Endometrial microvascular endothelial cells (primary cell): ENCODE data around the gene APOBEC2. TPM values are rescaled to one million over a fixed set of nuclear protein-coding genes. Genes with fewer than 3 reads are reported as not detected.

ENCODE experiments used
- in situ Hi-C: cut with HindIII; loops from 2 replicates; pipeline ENCODE4 v1.10.0; 2017; ENCODE audit warnings: low sequenced_read_pairs, low pct_unique_long_range_greater_than_20kb; ENCODE audit errors: inconsistent ontology term
- total RNA-seq: library from RNA; depleted of rRNA; stranded (reverse); fragments of >200 nt; gene quantifications from one replicate; pipeline ENCODE4 v1.2.3, GENCODE V29; 2015; ENCODE audit errors: inconsistent ontology term

APOBEC2 gene
- total RNA-seq, 1 donor from 2014 or later, result not detected

GRCh38 chr6:41036186-41036585 lies 16.8 kb upstream of the APOBEC2 start:
- in situ Hi-C loops, result no loop called here

GRCh38 chr6:41036601-41037000 lies 16.4 kb upstream of the APOBEC2 start:
- in situ Hi-C loops, result no loop called here

GRCh38 chr6:41037107-41037900 lies 15.7 kb upstream of the APOBEC2 start:
- in situ Hi-C loops, result no loop called here

GRCh38 chr6:41038205-41038604 lies 14.8 kb upstream of the APOBEC2 start:
- in situ Hi-C loops, result no loop called here

- in situ Hi-C loops, result no loop called here
Measured at GRCh38 chr6:41039060-41039998, 13.7 kb upstream of the APOBEC2 start, which contains the start of gene UNC5CL. TSS of gene UNC5CL (minus strand) at chr6:41039221. CDS start at chr6:41035074, 4,147 bp downstream.

- in situ Hi-C loops, result no loop called here
Measured at GRCh38 chr6:41040101-41040939, 12.7 kb upstream of the APOBEC2 start.

GRCh38 chr6:41040940-41041536 lies 12.0 kb upstream of the APOBEC2 start:
- in situ Hi-C loops, result no loop called here

- in situ Hi-C loops, result no loop called here
Measured at GRCh38 chr6:41042226-41043055, 10.6 kb upstream of the APOBEC2 start, which contains the start of gene TSPO2. TSS of gene TSPO2 (plus strand) at chr6:41042467. CDS start at chr6:41042986, 519 bp downstream.

- in situ Hi-C loops, result no loop called here
Measured at GRCh38 chr6:41043151-41043550, 9.9 kb upstream of the APOBEC2 start.

GRCh38 chr6:41045664-41046063 lies 7.3 kb upstream of the APOBEC2 start:
- in situ Hi-C loops, result no loop called here

GRCh38 chr6:41046084-41046483 lies 6.9 kb upstream of the APOBEC2 start:
- in situ Hi-C loops, result no loop called here

- in situ Hi-C loops, result no loop called here
Measured at GRCh38 chr6:41047306-41047705, 5.7 kb upstream of the APOBEC2 start.

GRCh38 chr6:41047745-41048732 lies 5.0 kb upstream of the APOBEC2 start:
- in situ Hi-C loops, result no loop called here

- in situ Hi-C loops, result no loop called here
Measured at GRCh38 chr6:41049521-41049920, 3.5 kb upstream of the APOBEC2 start.

GRCh38 chr6:41049955-41050354 lies 3.0 kb upstream of the APOBEC2 start:
- in situ Hi-C loops, result no loop called here

- in situ Hi-C loops, result no loop called here
Measured at GRCh38 chr6:41050536-41050935, 2.5 kb upstream of the APOBEC2 start.

- in situ Hi-C loops, result no loop called here
Measured at GRCh38 chr6:41051873-41052272, 1.1 kb upstream of the APOBEC2 start.
